HG03558 (cell line): Measurements from ENCODE around the gene PRDX6.
"Not testable (repeated sequence)": the region's sequence is repeated elsewhere in the genome, so short reads cannot be mapped to it uniquely, and the experiment has no call there.

ENCODE experiments used
- ATAC-seq: cut with Tn5 transposase; IDR thresholded peaks from one replicate; pipeline ENCODE4 v1.9.1; 2021; ENCODE audit warnings: moderate number of reproducible peaks; ENCODE audit not compliant: unreplicated experiment; ENCODE audit errors: extremely low read depth

The PRDX6 gene

DNA sequence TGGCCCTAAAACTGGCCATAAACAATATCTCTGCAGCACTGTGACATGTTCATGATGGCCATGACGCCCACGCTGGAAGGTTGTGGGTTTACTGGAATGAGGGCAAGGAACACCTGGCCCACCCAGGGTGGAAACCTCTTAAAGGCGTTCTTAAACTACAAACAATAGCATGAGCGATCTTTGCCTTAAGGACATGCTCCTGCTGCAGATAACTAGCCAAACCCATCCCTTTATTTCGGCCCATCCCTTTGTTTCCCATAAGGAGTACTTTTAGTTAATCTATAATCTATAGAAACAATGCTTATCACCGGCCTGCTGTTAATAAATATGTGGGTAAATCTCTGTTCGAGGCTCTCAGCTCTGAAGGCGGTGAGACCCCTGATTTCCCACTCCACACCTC, 16.0 kb downstream of the PRDX6 start:
- ATAC-seq, result not testable (repeated sequence)

DNA sequence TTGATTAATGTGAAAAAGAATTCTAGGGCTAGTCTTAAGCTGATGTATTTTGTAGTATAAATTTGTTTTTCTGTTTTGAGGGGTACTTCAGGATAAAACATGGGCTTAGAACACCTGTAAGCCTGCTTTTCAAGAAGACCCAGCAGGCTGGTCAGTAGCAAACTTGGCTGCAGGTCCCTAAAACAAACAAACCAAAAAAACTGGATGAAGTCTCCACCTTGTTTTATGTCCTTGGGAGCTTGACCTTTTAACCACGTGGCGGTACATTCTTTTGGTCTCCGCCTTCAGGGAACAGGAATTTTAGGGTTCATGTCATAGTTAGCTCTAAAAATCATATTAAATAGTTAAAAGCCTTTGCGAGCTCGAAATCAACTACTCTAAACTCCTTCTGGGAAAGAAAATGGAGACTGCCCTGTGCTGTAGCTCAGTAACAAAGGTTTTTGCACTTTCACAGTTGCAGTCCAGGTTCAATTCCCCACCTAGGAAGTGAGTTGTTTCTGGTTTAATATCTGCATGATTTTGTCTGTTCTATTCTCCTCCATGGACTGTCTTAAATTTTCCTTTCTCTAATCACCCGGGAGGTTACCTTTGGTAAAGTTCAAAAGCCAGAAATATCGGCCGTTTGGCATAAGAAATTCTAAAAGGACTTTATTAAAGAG, 18.6 kb downstream of the PRDX6 start:
- ATAC-seq, result no peak

DNA sequence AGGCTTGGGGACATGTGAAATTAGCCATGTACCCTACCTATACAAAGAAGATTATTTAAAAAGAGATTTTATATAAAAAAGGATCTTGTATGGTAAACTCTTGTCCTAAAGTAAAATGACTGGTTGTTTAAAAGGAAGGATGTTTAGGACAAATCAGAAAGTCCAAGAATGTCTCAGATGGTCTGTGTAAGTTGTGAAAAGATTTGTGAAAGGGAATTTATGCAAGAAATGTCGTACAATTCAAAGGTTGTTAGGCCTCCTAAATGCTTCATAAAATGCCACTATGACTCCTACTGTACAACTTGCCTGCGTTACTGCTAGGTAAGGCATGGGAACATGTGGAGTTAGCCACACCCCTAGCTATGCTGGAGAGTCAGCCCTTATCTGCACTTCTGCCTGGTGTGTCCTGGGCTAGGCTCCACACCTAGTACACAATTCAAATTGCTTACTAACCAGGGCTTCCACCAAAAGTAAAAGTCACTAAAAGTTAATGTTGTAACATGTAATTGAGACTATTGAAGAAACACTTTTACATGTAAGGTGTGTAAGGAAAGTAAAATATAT, 19.7 kb downstream of the PRDX6 start:
- ATAC-seq, result no peak

DNA sequence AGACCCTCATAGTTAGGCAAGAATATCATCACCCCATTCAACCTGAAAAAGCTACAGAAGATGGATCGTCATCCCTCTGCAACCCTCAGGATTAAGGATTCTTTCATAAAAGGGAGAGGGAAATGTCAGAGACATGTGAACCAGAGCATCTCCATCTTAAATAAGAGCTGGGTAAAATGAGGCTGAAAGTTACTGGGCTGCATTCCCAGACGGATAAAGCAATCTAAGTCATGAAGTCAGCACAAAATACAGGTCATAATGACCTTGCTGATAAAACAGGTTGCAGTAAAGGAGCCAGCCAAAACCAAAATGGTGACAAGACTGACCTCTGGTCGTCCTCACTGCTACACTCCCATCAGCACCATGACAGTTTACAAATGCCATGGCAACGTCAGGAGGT, 22.6 kb downstream of the PRDX6 start:
- ATAC-seq, result no peak

DNA sequence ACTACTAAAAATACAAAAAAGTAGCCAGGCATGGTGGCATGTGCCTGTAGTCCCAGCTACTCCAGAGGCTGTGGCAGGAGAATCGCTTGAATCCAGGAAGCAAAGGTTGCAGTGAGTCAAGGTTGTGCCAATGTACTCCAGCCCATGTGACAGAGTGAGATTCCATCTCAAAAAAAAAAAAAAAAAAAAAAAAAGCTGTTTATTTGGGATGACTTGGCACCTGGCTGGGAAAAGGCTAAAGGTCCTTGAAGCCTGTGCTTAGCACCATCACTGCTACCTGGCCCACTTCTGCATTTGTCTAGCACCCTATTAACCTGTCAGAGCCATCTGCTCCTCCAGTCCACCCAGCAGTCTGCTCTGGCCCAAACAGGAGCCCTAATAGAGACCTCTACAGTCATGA, 25.0 kb downstream of the PRDX6 start:
- ATAC-seq, result no peak

DNA sequence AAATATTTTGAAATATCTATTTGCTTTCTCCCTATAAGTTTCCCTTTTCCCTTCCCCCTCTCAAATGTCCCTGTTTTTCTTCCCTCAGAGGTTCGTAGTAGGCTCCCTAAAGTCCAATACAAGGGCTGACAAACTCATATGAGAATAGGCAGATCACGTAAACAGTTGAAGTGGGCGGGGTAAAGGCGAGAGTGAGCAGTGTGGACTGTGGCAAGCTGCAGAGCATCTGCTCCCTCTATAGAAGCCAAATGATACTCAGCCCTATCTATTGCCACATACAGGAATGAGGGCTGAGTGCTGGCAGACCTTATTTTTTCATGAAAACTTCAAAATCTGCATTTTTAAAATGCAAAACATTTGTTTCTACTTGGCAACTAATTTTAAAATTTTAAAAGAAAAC, 26.3 kb downstream of the PRDX6 start:
- no peak for ATAC-seq

DNA sequence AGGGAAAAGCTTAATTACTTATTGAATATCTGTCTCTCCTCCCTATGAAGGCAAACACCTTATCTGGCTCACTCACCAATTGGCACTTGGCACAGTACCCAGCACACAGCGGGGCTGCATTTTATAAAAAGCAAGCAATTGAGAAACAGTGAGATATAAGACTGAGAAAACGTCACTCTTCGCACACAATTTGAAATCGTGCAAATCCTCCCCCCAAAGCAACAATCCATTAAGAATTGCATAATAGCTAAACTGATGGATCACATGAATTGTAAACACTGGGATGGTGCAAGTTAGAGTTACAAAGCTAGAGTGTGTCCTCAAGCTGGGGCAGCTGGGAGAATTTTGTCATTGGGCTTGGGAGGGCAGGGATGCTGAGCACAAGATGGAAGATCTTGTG, 27.1 kb downstream of the PRDX6 start:
- no peak for ATAC-seq

DNA sequence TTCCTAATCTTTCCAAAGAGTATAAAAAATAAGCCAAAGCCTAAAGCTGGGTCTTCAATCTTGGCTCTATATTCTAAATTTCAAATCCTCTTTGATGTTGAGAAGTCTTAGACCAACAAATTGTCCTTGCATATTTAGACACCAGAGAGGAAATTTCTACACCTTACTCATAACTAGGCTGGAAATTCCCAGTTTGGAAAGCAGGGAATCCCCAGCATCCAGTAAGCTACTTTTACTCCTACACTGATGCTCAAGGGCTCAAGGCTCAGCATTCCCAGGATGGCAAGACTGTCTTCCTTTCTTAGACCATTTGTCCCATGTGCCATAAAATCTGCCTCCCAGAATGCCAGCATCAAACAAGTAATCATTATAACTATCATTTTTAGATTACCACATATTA, 28.3 kb downstream of the PRDX6 start:
- no peak for ATAC-seq

DNA sequence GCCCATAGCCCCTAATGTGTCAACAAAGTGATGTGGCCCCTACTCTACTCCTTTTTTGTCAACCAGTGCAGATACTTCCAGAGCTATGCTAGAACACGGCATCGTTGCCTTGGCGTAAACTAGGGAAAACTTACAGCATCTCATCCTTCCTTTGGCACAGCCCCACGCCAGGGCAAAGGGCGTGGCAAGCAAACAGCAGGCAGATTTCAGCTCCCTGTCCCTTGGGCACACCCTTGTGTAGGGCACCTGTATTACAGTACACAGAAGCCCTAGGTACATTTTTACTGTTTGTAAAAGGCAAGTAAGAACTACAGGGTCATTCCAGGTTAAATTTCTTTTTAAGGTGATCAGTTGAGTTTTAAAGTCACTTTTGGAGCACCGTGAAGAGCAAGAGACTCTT, 29.3 kb downstream of the PRDX6 start:
- no peak for ATAC-seq

DNA sequence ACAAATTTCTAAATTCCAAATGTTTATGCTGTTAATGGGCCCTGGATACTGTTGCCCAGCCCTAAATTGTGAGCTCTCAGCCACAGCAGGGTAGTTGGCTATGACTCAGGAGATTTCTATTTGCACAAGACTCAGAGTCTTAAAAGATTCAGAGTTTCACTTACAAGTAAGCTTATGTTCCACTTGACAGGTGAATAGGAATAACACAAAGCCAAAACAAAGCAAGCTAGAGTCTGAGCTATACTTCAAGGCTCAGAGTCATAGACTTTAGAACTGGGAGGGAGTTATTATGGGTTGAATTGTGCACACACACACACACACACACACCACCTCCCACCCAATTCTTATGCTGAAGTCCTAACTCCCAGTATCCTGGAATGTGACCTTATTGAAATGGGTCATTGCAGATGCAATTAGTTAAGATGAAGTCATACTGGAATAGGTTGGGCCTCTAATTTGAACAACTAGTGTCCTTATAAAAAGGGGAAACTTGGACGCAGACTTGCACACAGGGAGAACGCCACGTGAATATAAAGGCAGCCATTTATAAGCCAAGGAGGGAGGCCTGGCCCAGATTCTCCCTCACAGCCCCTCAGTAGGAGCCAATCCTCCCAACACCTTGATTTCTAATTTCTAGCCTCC, 30.2 kb downstream of the PRDX6 start:
- ATAC-seq, result no peak

DNA sequence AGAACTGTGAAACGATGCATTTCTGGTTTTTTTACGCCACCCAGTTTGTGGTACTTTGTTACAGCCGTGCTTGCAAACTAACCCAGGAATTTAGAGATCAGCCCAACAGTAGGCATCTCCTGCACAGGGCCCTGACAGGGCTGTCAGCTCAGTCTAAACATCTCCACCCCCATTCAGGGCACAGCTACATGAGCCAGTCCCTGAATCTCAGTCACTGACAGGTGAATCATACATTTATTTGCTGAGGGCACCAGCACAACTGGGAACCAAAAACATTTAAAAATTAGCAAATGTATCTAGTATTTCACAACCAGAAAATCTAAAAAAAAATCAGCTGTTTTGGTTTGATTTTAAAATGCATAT, 30.7 kb downstream of the PRDX6 start:
- no peak for ATAC-seq

DNA sequence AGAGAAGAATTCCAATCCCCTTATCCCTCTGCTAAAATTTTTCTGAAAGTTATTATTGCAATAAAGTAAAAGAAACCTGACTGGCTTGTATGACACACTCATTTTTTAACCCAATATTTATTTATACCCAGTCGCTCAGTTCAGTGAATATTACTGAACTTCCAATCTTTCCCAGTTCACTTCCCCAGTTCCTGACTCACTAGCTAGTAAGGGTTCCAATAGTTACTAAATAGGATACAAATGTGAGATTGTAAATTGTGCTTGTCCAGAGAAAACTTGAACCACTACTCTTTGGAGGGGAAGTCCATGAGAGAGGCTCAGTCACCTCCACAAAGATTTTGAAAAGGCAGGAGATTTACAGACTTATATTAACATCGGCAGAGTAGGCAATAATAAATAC, 31.4 kb downstream of the PRDX6 start:
- no peak for ATAC-seq

DNA sequence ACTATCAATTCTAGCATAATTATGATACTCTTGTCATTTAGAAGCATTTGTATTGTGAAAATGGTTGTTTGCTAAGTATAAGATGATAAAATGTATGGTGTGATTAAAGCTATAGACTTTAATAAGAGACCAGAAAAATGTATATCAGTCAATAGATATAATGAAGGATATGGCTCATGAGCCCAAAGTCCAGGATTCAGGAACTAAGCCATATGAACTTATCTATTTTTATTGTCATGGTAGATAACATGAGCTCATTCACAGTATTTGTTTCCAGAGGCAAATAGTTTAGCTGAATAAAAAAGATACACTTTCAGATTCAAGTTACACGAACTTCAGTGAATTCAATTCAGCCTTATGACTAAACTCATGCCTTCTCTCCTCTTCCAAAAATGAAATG, 32.7 kb downstream of the PRDX6 start:
- no peak for ATAC-seq

DNA sequence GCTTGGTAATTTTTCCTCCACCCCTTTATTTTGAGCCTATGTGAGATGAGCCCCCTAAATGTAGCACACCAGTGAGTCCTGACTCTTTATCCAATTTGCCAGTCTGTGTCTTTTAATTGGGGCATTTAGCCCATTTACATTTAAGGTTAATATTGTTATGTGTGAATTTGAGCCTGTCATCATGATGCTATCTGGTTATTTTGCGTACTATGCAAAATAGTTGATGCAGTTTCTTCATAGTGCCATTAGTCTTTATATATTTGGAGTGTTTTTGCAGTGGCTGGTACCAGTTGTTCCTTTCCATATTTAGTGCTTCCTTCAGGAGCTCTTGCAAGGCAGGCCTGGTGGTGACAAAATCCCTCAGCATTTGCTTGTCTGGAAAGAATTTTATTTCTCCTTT, 37.4 kb downstream of the PRDX6 start:
- not testable (repeated sequence) for ATAC-seq

DNA sequence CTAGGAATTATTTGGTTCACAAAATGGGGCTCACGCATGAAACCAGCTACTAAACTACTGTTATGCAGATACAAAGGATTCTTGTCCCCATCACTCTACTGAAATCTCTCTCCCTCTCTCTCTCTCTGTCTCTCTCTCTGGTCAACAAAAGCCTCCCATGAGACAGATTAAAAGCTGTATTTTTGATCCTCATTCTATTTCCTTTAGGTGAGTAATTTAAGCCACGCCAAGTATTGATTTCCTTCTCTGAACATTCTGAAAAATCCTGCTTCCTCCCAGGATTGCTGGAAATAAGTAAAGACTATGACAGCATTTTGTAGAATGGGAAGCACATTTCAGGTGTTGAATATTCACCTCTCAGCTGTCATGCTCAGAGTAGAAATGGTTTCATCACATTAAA, 43.7 kb downstream of the PRDX6 start:
- ATAC-seq, result no peak

DNA sequence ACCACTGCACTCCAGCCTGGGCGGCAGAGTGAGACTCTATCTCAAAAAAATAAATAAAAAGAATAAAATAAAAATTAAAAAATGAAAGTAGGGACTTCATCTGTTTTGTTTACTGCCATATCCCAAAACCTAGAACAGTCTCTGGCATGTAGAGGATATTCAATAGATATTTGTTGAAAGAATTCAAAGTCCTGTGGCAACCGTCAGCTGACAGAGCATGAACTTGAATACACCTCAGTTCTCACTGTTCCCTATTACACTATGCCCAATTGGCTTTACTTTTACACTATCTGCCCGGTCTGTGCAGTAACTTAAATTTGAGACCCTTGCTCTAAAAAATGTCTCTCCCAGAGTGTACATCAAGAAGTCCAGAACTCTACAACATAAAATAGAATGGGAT, 46.2 kb downstream of the PRDX6 start:
- no peak for ATAC-seq

DNA sequence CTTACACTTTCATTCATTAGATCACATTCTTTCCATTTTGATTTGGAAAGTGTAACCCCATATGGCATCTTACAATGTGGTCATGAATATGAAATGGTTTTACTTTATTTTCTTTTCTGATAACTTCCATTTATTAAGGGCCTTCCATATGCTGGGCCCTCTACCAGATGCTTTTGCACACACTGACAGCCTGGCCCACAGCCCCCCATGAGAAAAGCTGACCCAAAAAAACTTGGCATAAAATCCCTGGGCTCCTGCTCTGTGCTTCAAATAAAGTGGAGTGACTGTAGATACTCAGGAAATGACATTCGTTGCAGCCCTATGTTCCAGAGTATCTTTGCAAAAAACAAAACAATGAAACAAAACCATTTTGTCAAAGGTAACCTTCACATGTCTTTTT, 48.8 kb downstream of the PRDX6 start:
- no peak for ATAC-seq

DNA sequence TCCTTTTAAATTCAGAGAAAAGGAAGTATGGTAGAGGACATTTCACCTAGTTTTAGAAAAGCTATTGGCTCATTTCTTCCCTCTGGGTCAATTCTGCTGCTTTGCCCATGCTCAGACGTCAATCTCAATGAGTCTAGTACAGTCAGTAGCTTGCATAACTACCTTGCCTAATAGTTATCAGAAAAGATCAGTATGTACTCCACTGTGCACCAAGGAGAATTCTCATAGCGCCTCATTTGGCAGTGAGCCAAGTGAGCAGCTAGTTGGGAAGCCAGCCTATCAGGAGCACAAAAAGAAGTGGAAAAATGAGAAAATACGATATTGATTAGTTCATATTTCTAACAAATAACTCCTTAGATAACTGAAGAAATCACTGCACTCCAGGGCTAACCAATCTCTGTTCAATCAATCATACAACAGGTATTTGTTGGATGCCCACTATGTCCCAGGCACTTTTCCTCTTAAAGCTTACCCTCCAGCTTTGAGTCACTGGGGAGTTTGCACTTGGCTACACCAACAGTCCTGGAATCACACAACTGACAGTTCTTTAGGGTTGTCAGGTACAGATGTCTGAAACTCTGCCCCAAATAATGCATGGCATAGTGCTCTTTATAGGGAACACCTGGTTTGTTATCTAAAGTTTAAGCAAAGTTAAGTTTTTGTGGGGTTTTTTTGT, 50.2 kb downstream of the PRDX6 start:
- no peak for ATAC-seq

DNA sequence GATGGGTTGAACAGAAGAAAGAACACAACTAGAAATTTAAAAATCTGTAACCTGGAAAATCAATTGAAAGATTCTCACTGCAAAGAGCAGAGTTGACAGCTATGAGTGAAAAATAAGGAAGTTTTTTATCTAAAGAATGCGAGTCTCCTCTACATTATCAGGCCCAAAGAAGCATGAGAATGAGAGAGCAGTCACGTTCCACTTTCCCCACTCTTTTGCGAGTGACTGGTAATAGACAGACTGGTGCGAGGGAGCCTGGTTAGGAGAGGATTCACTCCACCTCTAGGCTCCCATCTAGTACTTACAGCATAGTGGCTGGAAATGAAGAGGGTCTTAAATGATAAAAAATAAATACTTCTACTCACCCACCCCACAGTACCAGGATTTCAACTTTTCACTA, 52.0 kb downstream of the PRDX6 start:
- no peak for ATAC-seq

DNA sequence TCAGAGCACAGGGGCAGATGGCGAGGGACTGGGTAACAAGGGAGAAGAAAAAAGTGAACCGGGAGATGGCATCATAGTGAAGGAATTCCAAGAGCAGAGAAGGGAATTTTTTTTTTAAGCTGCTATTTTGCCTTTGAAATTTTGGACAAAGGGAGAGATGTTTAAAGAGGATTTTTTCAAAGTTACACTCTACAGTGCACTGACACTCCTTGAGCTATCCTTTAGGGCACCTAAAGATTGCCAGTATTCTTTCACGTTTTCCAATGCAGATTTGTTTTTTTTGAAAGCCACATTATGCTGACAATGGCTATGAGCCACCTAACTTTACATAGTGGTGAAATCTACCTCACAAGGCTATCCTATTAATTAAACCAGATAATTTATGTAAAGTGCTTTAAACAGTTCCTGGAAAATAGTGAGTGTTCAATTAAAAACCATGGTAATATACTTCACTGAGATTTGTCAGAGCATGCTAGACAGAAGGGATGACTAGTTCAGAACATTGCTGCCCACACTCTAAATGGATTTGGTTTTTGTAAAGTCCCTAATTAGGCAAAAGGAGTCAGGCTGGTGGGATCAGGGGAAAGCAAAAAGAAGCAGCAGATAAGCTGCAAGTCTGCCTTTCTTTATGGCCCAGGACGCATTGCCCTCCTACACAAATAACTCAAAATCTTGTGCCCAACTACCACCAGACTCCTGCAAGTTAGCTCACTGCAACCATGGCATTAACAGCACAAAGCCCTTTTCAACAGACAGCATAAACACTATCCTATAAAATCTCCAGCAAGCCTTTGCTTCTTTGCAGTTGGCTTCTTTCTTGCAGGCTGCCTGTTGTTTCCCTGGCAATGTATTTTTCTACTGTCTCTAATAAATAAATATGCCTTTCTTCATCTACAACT, 53.9 kb downstream of the PRDX6 start:
- ATAC-seq, result no peak

DNA sequence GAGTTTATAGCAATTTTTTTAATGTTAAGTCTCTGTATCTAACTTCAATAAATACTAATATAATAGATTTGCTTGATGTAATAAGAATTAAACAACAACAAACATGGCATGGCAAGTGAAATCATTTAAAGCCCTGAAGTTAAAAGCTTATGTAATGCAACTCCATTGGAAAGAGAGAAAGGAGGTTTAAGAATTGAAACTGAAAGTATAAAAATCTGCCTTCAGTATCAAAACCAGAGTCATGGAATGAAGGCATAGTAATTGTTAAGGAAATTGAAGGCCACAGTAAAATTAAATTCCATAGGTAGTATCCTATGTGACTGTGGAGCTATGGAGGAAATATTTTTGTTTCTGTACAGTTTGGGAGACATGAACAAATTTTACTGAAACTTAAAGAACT, 55.1 kb downstream of the PRDX6 start:
- no peak for ATAC-seq
